ENCODE results near the gene ARHGEF7.

GRCh38 chr13:111323950-111324651 is 209.0 kb downstream of the ARHGEF7 start:
- TF ChIP-seq, protein P1, sequence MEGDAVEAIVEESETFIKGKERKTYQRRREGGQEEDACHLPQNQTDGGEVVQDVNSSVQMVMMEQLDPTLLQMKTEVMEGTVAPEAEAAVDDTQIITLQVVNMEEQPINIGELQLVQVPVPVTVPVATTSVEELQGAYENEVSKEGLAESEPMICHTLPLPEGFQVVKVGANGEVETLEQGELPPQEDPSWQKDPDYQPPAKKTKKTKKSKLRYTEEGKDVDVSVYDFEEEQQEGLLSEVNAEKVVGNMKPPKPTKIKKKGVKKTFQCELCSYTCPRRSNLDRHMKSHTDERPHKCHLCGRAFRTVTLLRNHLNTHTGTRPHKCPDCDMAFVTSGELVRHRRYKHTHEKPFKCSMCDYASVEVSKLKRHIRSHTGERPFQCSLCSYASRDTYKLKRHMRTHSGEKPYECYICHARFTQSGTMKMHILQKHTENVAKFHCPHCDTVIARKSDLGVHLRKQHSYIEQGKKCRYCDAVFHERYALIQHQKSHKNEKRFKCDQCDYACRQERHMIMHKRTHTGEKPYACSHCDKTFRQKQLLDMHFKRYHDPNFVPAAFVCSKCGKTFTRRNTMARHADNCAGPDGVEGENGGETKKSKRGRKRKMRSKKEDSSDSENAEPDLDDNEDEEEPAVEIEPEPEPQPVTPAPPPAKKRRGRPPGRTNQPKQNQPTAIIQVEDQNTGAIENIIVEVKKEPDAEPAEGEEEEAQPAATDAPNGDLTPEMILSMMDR (IDR thresholded peaks at IDR 0.05): no peak
- TF ChIP-seq POLR2A (IDR thresholded peaks at IDR 0.05): no peak

Data from thyroid gland (tissue), 4 donors.